ENCODE results near the gene ZNF530.
A peak's percentile ranks its signal among the peaks of the same experiment; 100 is the strongest.

ZNF530 gene

GRCh38 chr19:57572415-57572947, 27.2 kb upstream of the ZNF530 start:
- no peak for DNase-seq
- H3K27ac ChIP-seq: no peak overlapping the region
- peaks cover 0 to under 1% (median 0%) of the 10 kb centered on the region in 4 donors for H3K4me1 ChIP-seq
- peaks cover 68 to 83% (median 71%) of the 10 kb centered on the region in 3 donors for H3K36me3 ChIP-seq
- H3K4me3 ChIP-seq: no peak overlapping the region
- TF ChIP-seq CTCF (IDR thresholded peaks at IDR 0.05): no peak
- intact Hi-C loops (cut with DNase I; ENCODE audit: low total_unique reads): loop anchor here (10.0 kb wide), 1 partner anchor 582 kb away; the partner anchor contains the start of gene ZNF329
- no peaks in the 10 kb centered on the region for H3K27me3 ChIP-seq
- peaks cover 28 to 100% (median 95%) of the 10 kb centered on the region in 3 donors for H3K9me3 ChIP-seq

- no peaks in the 10 kb centered on the region for H3K27me3 ChIP-seq
- peaks cover 53 to 61% (median 57%) of the 10 kb centered on the region in 3 donors for H3K36me3 ChIP-seq
- peaks cover 14 to 61% (median 53%) of the 10 kb centered on the region in 3 donors for H3K9me3 ChIP-seq
- TF ChIP-seq CTCF (IDR thresholded peaks at IDR 0.05): no peak
- H3K27ac ChIP-seq: no peak overlapping the region
- no peak overlapping the region for H3K4me3 ChIP-seq
- DNase-seq: no peak
- H3K4me1 ChIP-seq: peaks cover 0 to 12% (median 7%) of the 10 kb centered on the region in 4 donors
- intact Hi-C loops (cut with DNase I; ENCODE audit: low total_unique reads): loop anchor here (10.0 kb wide), 1 partner anchor 578 kb away; the partner anchor contains the start of gene ZNF329
Measured at GRCh38 chr19:57576661-57577060, 23.0 kb upstream of the ZNF530 start.

- no peak for TF ChIP-seq CTCF (IDR thresholded peaks at IDR 0.05)
- peaks cover 33 to 42% (median 37%) of the 10 kb centered on the region in 3 donors for H3K36me3 ChIP-seq
- intact Hi-C loops (cut with DNase I; ENCODE audit: low total_unique reads): loop anchor here (10.0 kb wide), 1 partner anchor 576 kb away; the partner anchor contains the start of gene ZNF329
- H3K4me3 ChIP-seq: peak within 1 kb of the TSS; percentile 72 to 73
- H3K4me1 ChIP-seq: peaks cover 0 to 19% (median 13%) of the 10 kb centered on the region in 4 donors
- peaks cover 8 to 51% (median 33%) of the 10 kb centered on the region in 3 donors for H3K9me3 ChIP-seq
- H3K27ac ChIP-seq: peak within 1 kb of the TSS; percentile 65 to 67
- peak; percentile 97 to 98 for DNase-seq
- no peaks in the 10 kb centered on the region for H3K27me3 ChIP-seq
Measured at GRCh38 chr19:57578487-57579205, 21.0 kb upstream of the ZNF530 start, which contains the start of gene ZNF416. Gene ZNF416, minus strand, starts transcription at chr19:57578911. Its CDS starts 207 bp downstream, at chr19:57578704.

GRCh38 chr19:57583104-57583520, 16.6 kb upstream of the ZNF530 start:
- no peak for DNase-seq
- no peak overlapping the region for H3K27ac ChIP-seq
- TF ChIP-seq CTCF (IDR thresholded peaks at IDR 0.05): no peak
- no peaks in the 10 kb centered on the region for H3K27me3 ChIP-seq
- intact Hi-C loops (cut with DNase I; ENCODE audit: low total_unique reads): no loop called here
- H3K4me3 ChIP-seq: peak overlapping the region; percentile 54 to 55
- H3K9me3 ChIP-seq: peaks cover 2 to 39% (median 11%) of the 10 kb centered on the region in 3 donors
- peaks cover 20 to 21% (median 21%) of the 10 kb centered on the region in 3 donors for H3K36me3 ChIP-seq
- peaks cover 0 to 25% (median 13%) of the 10 kb centered on the region in 4 donors for H3K4me1 ChIP-seq

GRCh38 chr19:57583521-57584416, 15.9 kb upstream of the ZNF530 start, which contains the start of gene ZIK1:
Gene ZIK1, plus strand, starts transcription at chr19:57584145. Its CDS starts 212 bp downstream, at chr19:57584357.
- peaks cover 0 to 22% (median 11%) of the 10 kb centered on the region in 4 donors for H3K4me1 ChIP-seq
- H3K27ac ChIP-seq: peak within 1 kb of the TSS in 1 of 2 donors; percentile 19
- intact Hi-C loops (cut with DNase I; ENCODE audit: low total_unique reads): no loop called here
- H3K4me3 ChIP-seq: peak within 1 kb of the TSS; percentile 54 to 55
- H3K36me3 ChIP-seq: peaks cover 27 to 28% (median 28%) of the 10 kb centered on the region in 3 donors
- TF ChIP-seq CTCF (IDR thresholded peaks at IDR 0.05): no peak
- H3K9me3 ChIP-seq: peaks cover 8 to 46% (median 17%) of the 10 kb centered on the region in 3 donors
- DNase-seq: peak; percentile 84 to 91
- no peaks in the 10 kb centered on the region for H3K27me3 ChIP-seq
